GM23338 (cell line): ENCODE measurements around the gene MIER3. TPM values are rescaled to one million over a fixed set of nuclear protein-coding genes. Genes with fewer than 3 reads are reported as not detected.

ENCODE experiments used
- ATAC-seq: fragments of 200-7000 bp; cut with Tn5 transposase; 3 replicates; pipeline ENCODE4 v1.9.1; 2020
- DNase-seq: peaks from one replicate; pipeline ENCODE4 v3.0.0-alpha.2; 2015; ENCODE audit warnings: low spot score
- H2AFZ ChIP-seq: fragments of 200-600 bp; sonication (generic); 2 replicates; pipeline ENCODE4 v1.8.0; 2016; ENCODE audit warnings: antibody characterized with exemption, mild to moderate bottlenecking, moderate library complexity
- H3F3A ChIP-seq: fragments of 200-600 bp; sonication (generic); replicated peaks from 2 replicates; pipeline ENCODE4 v1.8.0; 2017; ENCODE audit warnings: antibody characterized with exemption, mixed run types, low read depth
- H3K27ac ChIP-seq: fragments of 200-600 bp; sonication (generic); 2 replicates; pipeline ENCODE4 v1.6.1; 2016; ENCODE audit warnings: low read depth
- H3K27me3 ChIP-seq: fragments of 200-600 bp; sonication (generic); 2 replicates; pipeline ENCODE4 v1.8.0; 2016; ENCODE audit warnings: mild to moderate bottlenecking, mixed run types, moderate library complexity; ENCODE audit not compliant: insufficient read depth
- H3K36me3 ChIP-seq: fragments of 200-600 bp; sonication (generic); 2 replicates; pipeline ENCODE4 v1.8.0; 2016; ENCODE audit warnings: mild to moderate bottlenecking; ENCODE audit not compliant: insufficient read depth
- H3K4me1 ChIP-seq: fragments of 200-600 bp; sonication (generic); 2 replicates; pipeline ENCODE4 v1.8.0; 2016; ENCODE audit warnings: mild to moderate bottlenecking, moderate library complexity; ENCODE audit not compliant: insufficient read depth
- H3K4me2 ChIP-seq: fragments of 200-600 bp; sonication (generic); 2 replicates; pipeline ENCODE4 v1.7.1; 2017; ENCODE audit warnings: mixed run types
- H3K4me3 ChIP-seq: fragments of 200-600 bp; sonication (generic); 2 replicates; pipeline ENCODE4 v1.6.1; 2016; ENCODE audit warnings: mixed run types
- H3K79me2 ChIP-seq: fragments of 200-600 bp; sonication (generic); replicated peaks from 2 replicates; pipeline ENCODE4 v1.8.0; 2017; ENCODE audit warnings: mild to moderate bottlenecking; ENCODE audit not compliant: insufficient read depth
- H3K9me2 ChIP-seq: fragments of 200-600 bp; sonication (generic); 2 replicates; pipeline ENCODE4 v1.8.0; 2017; ENCODE audit not compliant: insufficient read depth
- H4K20me1 ChIP-seq: fragments of 200-600 bp; sonication (generic); replicated peaks from 2 replicates; pipeline ENCODE4 v1.8.0; 2017; ENCODE audit warnings: mild to moderate bottlenecking; ENCODE audit not compliant: insufficient read depth
- H3K27ac Mint-ChIP-seq: 2 replicates; pipeline ENCODE4 v1.8.0; 2020; ENCODE audit warnings: inconsistent platforms, mild to moderate bottlenecking, moderate library complexity, mixed read lengths
- H3K27me3 Mint-ChIP-seq: 3 replicates; pipeline ENCODE4 v1.8.0; 2022; ENCODE audit warnings: low read depth, mild to moderate bottlenecking, moderate library complexity, mixed read lengths, inconsistent platforms; ENCODE audit not compliant: insufficient read depth, poor library complexity
- H3K36me3 Mint-ChIP-seq: 3 replicates; pipeline ENCODE4 v1.8.0; 2021; ENCODE audit warnings: low read depth, mild to moderate bottlenecking, inconsistent platforms, moderate library complexity, mixed read lengths
- H3K4me1 Mint-ChIP-seq: 3 replicates; pipeline ENCODE4 v1.8.0; 2020; ENCODE audit warnings: mild to moderate bottlenecking, inconsistent platforms, mixed read lengths
- H3K4me3 Mint-ChIP-seq: 3 replicates; pipeline ENCODE4 v1.8.0; 2021; ENCODE audit warnings: moderate library complexity, mild to moderate bottlenecking, inconsistent platforms, mixed read lengths
- H3K9me3 Mint-ChIP-seq: 3 replicates; pipeline ENCODE4 v1.8.0; 2020; ENCODE audit warnings: moderate library complexity, mild to moderate bottlenecking, inconsistent platforms, mixed read lengths
- CREB1 ChIP-seq: fragments of 250-450 bp; sonication (Bioruptor Pico); IDR thresholded peaks from 2 replicates; pipeline ENCODE4 v1.5.0; 2020; ENCODE audit warnings: low read depth, mild to moderate bottlenecking, moderate library complexity
- NANOG ChIP-seq: IDR thresholded peaks from 2 replicates; pipeline ENCODE4 v1.6.1; 2016; ENCODE audit warnings: antibody characterized with exemption, borderline replicate concordance
- ZNF114 ChIP-seq: fragments of 250-450 bp; sonication (Bioruptor Pico); IDR thresholded peaks from 2 replicates; pipeline ENCODE4 v1.5.0; 2020; ENCODE audit warnings: mild to moderate bottlenecking, moderate library complexity
- polyA plus RNA-seq: library from polyadenylated mRNA; unstranded; fragments of >200 nt; fragmentation: Nextera tagmentation; extraction: Ambion mirVana; gene quantifications from 2 replicates; pipeline ENCODE4 v1.2.1, GENCODE V29; 2016
- total RNA-seq: library from RNA; depleted of rRNA; stranded (reverse); fragments of >200 nt; shearing (Covaris generic); gene quantifications from 2 replicates; pipeline ENCODE4 v1.2.3, GENCODE V29; 2014
- TF ChIP-seq, protein P1 (sequence below): fragments of 250-450 bp; sonication (Bioruptor Pico); IDR thresholded peaks from 2 replicates; pipeline ENCODE4 v1.5.0; 2020; ENCODE audit warnings: mild to moderate bottlenecking, moderate library complexity
- TF ChIP-seq, protein P2 (sequence below): IDR thresholded peaks from one replicate; pipeline ENCODE4 v1.6.1; 2018; ENCODE audit warnings: antibody characterized with exemption; ENCODE audit not compliant: unreplicated experiment
- TF ChIP-seq, protein P3 (sequence below), 2 experiments: fragments of 200-600 bp in 1 of 2; sonication (generic) in 1 of 2; conservative IDR thresholded peaks; 2 replicates each; pipeline versions ENCODE4 v1.5.1 to v1.6.1; 2016 to 2017; ENCODE audit warnings: antibody characterized with exemption in 2 of 2, low read depth in 2 of 2, mild to moderate bottlenecking in 2 of 2, moderate library complexity in 1 of 2
- TF ChIP-seq, protein P4 (sequence below): IDR thresholded peaks from 2 replicates; pipeline ENCODE4 v1.6.1; 2016; ENCODE audit warnings: antibody characterized with exemption

Gene MIER3
- total and polyA plus RNA-seq, 2 experiments from 2014 or later: 12.0 to 36.3 TPM

DNA sequence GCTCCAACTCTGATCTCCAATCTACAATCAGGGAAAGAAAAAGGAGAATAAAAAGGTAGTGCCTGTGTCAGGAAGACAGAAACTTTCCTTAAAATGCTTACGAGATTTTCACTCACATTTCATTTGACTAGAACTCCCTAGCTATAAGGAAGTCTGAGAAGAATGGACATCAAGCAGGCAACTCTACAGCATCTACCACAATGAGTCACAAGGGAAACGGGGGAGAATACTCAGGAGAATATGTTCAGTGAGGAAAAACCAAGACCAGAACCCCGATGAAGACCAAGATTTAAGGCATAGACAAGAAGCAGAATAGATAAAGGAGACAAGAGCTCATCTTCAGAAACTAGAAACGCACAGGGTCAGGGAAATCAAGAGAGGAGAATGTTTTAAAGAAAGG lies 51.5 kb downstream of the MIER3 start (continued):
- TF ChIP-seq, protein P1, sequence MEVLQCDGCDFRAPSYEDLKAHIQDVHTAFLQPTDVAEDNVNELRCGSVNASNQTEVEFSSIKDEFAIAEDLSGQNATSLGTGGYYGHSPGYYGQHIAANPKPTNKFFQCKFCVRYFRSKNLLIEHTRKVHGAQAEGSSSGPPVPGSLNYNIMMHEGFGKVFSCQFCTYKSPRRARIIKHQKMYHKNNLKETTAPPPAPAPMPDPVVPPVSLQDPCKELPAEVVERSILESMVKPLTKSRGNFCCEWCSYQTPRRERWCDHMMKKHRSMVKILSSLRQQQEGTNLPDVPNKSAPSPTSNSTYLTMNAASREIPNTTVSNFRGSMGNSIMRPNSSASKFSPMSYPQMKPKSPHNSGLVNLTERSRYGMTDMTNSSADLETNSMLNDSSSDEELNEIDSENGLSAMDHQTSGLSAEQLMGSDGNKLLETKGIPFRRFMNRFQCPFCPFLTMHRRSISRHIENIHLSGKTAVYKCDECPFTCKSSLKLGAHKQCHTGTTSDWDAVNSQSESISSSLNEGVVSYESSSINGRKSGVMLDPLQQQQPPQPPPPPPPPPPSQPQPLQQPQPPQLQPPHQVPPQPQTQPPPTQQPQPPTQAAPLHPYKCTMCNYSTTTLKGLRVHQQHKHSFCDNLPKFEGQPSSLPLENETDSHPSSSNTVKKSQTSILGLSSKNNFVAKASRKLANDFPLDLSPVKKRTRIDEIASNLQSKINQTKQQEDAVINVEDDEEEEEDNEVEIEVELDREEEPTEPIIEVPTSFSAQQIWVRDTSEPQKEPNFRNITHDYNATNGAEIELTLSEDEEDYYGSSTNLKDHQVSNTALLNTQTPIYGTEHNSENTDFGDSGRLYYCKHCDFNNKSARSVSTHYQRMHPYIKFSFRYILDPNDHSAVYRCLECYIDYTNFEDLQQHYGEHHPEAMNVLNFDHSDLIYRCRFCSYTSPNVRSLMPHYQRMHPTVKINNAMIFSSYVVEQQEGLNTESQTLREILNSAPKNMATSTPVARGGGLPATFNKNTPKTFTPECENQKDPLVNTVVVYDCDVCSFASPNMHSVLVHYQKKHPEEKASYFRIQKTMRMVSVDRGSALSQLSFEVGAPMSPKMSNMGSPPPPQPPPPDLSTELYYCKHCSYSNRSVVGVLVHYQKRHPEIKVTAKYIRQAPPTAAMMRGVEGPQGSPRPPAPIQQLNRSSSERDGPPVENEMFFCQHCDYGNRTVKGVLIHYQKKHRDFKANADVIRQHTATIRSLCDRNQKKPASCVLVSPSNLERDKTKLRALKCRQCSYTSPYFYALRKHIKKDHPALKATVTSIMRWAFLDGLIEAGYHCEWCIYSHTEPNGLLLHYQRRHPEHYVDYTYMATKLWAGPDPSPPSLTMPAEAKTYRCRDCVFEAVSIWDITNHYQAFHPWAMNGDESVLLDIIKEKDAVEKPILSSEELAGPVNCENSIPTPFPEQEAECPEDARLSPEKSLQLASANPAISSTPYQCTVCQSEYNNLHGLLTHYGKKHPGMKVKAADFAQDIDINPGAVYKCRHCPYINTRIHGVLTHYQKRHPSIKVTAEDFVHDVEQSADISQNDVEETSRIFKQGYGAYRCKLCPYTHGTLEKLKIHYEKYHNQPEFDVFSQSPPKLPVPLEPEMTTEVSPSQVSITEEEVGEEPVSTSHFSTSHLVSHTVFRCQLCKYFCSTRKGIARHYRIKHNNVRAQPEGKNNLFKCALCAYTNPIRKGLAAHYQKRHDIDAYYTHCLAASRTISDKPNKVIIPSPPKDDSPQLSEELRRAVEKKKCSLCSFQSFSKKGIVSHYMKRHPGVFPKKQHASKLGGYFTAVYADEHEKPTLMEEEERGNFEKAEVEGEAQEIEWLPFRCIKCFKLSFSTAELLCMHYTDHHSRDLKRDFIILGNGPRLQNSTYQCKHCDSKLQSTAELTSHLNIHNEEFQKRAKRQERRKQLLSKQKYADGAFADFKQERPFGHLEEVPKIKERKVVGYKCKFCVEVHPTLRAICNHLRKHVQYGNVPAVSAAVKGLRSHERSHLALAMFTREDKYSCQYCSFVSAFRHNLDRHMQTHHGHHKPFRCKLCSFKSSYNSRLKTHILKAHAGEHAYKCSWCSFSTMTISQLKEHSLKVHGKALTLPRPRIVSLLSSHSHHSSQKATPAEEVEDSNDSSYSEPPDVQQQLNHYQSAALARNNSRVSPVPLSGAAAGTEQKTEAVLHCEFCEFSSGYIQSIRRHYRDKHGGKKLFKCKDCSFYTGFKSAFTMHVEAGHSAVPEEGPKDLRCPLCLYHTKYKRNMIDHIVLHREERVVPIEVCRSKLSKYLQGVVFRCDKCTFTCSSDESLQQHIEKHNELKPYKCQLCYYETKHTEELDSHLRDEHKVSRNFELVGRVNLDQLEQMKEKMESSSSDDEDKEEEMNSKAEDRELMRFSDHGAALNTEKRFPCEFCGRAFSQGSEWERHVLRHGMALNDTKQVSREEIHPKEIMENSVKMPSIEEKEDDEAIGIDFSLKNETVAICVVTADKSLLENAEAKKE (CRISPR knock-in tag): no peak

DNA sequence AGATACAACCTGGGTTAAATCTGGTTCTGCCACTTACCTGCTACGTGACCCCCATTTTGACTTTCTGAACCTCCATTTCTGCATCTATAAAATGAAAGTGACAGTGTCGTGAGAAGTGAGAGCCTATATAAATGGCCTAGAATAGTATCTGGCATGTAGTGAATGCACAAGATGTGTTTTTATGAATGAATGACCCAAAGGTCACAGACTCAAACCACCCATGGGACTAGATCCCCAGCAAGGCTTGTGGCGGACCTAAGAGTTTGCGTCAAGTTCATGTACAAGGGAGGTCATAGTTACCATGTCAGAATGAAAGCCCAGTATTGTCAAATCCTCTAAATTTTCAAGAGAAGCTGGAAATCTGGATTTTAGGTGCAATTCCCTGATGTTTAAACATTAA lies 53.7 kb downstream of the MIER3 start:
- no peak overlapping the region for H3K4me3 Mint-ChIP-seq
- no peaks in the 10 kb centered on the region for H3K9me3 Mint-ChIP-seq
- no peak overlapping the region for H3K27ac Mint-ChIP-seq
- Histone ChIP-seq H3K4me3 (no peak overlapping the region), H4K20me1 (no peaks in the 10 kb centered on the region), H3K4me2 (no peak overlapping the region), H3K27ac (no peak overlapping the region), H2AFZ (no peak overlapping the region), H3K9me2 (no peaks in the 10 kb centered on the region), H3K36me3 (no peaks in the 10 kb centered on the region), H3F3A (no peaks in the 10 kb centered on the region), H3K4me1 (no peaks in the 10 kb centered on the region), H3K79me2 (no peaks in the 10 kb centered on the region), H3K27me3 (no peaks in the 10 kb centered on the region)
- no peak for DNase-seq
- H3K36me3 Mint-ChIP-seq: peaks cover 2% of the 10 kb centered on the region; the same call in 1 of the 3 replicates
- no peaks in the 10 kb centered on the region for H3K27me3 Mint-ChIP-seq
- no peaks in the 10 kb centered on the region for H3K4me1 Mint-ChIP-seq
- ATAC-seq: no peak
- TF ChIP-seq ZNF114 (CRISPR knock-in tag): no peak
- TF ChIP-seq, protein P2, sequence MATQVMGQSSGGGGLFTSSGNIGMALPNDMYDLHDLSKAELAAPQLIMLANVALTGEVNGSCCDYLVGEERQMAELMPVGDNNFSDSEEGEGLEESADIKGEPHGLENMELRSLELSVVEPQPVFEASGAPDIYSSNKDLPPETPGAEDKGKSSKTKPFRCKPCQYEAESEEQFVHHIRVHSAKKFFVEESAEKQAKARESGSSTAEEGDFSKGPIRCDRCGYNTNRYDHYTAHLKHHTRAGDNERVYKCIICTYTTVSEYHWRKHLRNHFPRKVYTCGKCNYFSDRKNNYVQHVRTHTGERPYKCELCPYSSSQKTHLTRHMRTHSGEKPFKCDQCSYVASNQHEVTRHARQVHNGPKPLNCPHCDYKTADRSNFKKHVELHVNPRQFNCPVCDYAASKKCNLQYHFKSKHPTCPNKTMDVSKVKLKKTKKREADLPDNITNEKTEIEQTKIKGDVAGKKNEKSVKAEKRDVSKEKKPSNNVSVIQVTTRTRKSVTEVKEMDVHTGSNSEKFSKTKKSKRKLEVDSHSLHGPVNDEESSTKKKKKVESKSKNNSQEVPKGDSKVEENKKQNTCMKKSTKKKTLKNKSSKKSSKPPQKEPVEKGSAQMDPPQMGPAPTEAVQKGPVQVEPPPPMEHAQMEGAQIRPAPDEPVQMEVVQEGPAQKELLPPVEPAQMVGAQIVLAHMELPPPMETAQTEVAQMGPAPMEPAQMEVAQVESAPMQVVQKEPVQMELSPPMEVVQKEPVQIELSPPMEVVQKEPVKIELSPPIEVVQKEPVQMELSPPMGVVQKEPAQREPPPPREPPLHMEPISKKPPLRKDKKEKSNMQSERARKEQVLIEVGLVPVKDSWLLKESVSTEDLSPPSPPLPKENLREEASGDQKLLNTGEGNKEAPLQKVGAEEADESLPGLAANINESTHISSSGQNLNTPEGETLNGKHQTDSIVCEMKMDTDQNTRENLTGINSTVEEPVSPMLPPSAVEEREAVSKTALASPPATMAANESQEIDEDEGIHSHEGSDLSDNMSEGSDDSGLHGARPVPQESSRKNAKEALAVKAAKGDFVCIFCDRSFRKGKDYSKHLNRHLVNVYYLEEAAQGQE: no peak
- no peak for TF ChIP-seq CREB1 (CRISPR knock-in tag)
- TF ChIP-seq, protein P3, sequence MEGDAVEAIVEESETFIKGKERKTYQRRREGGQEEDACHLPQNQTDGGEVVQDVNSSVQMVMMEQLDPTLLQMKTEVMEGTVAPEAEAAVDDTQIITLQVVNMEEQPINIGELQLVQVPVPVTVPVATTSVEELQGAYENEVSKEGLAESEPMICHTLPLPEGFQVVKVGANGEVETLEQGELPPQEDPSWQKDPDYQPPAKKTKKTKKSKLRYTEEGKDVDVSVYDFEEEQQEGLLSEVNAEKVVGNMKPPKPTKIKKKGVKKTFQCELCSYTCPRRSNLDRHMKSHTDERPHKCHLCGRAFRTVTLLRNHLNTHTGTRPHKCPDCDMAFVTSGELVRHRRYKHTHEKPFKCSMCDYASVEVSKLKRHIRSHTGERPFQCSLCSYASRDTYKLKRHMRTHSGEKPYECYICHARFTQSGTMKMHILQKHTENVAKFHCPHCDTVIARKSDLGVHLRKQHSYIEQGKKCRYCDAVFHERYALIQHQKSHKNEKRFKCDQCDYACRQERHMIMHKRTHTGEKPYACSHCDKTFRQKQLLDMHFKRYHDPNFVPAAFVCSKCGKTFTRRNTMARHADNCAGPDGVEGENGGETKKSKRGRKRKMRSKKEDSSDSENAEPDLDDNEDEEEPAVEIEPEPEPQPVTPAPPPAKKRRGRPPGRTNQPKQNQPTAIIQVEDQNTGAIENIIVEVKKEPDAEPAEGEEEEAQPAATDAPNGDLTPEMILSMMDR (conservative IDR thresholded peaks at IDR 0.05; ENCODE audit: low read depth in 2 of 2): no peak
- no peak for TF ChIP-seq NANOG
- TF ChIP-seq, protein P4, sequence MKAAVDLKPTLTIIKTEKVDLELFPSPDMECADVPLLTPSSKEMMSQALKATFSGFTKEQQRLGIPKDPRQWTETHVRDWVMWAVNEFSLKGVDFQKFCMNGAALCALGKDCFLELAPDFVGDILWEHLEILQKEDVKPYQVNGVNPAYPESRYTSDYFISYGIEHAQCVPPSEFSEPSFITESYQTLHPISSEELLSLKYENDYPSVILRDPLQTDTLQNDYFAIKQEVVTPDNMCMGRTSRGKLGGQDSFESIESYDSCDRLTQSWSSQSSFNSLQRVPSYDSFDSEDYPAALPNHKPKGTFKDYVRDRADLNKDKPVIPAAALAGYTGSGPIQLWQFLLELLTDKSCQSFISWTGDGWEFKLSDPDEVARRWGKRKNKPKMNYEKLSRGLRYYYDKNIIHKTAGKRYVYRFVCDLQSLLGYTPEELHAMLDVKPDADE: no peak
